HG03039 (cell line): ENCODE results near the gene FADS1.
A peak's percentile ranks its signal among the peaks of the same experiment; 100 is the strongest.

Experiments used
- ATAC-seq: cut with Tn5 transposase; IDR thresholded peaks from one replicate; pipeline ENCODE4 v1.9.1; 2021; ENCODE audit warnings: mild to moderate bottlenecking, moderate library complexity; ENCODE audit not compliant: unreplicated experiment

FADS1 gene

DNA sequence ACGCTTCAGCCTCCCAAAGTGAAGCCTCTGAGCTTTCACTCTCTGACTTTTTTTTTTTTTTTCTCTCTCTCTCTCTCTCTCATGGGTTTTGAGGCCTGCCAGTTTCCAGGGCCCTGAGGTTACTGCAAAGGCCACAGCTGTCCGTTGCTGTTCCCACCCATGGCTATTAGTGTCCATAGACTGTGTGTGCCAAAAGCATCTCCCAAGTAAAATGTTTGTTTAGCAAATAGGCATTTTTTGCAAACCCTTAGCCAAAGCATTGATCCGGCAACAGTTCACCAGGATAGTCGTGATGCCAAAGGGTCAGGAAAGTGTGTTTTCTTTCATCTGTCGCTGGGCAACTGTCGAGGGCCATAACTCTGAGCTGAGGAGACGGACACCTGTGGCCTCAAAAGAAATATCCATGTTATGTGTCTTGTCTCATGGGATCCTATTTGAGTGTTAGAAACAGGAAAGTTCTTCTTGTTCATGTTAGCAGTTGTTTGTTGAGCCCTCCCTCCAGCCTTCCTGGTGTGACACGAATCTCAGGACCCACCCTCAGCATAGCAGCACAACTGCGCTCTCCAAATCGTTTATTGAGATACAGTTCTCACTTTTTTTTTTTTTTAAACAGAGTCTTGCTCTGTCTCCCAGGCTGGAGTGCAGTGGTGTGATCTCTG is 29.7 kb upstream of the FADS1 start:
- no peak for ATAC-seq

DNA sequence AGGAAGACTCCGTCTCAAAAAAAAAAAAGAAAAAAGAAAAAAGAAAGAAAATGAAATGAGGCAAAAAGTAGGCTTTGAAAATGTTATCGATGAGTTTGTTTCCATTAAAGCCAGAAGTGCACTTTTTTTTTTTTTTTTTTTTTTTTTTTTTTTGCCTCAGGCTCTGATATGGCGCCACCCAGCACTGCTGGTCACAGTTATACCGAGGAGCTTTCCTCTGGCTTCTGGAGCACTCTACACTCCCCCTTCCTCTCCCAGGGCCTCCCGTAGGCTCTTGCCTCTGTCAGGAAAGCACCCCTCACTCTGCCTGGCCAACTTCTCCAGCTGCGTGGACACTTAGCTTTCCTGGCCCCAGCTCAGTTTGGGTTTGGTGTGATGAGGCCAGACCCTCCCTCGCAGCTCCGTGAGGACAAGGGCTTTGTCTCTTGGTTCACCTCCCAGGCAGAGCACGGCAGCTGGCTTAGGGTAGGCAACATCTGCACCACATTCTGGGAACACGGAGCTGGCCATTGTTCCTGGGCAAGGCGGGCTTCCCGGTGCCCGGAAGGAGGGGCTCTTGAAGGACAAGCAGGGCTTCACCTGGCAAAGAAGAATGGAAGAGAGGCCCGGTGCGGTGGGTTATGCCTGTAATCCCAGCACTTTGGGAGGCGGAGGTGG is 28.2 kb upstream of the FADS1 start:
- ATAC-seq, result no peak

DNA sequence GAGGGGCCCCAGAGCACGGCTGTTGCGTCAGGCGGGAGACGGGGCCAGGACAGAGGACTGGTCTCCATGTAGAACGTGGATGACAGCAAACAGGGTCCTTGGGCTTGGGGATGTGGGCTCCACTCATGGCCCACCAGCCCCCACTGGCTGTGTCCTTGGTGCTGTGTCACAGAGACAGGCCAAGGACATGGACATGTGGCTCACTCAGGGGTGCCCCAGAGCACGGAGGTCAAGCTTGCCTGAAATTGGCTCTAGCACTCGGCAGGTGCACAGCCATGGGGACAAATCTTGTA is 25.7 kb upstream of the FADS1 start:
- no peak for ATAC-seq

DNA sequence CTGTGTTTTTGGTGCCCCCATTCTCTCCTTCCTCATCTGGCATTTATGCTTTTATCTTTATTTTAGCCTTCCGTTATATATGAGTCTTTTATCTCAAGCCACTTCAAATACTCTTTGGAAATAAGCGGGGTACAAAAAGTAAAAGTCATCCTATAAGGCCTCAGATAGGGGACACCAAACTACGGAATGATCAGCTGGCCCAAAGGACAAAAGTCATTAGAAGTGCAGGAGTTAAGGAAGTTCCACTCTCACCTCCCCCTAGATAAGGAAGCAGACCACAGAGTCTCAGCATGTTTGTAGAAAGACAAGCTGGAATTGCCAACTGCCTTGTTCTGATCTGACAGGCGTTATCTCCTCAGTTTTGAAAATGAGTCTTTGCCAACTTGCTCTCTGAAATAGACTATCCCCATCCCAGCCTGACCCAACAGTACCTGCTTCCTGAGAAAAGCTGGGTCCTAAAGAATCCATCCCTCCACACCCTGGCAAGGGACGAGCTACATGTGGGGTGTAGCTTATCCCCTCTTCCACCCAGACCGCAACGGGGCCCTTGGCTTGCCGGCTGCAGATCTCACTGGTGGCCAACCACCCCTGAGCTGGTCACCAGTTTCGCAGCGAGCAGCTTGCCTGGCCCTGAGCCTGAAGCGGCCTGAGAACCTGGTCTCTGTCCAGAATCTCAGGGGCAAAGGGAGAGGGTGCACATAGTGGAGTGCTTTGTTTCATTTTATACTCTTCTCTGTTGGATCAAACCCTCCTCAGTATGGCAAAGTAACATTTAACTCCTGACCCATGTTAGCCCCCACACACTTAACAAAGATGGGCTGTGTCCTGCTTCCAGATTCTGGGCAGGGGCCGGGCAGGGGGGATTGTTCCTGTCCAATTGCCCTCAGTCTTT is 25.1 kb upstream of the FADS1 start:
- no peak for ATAC-seq

DNA sequence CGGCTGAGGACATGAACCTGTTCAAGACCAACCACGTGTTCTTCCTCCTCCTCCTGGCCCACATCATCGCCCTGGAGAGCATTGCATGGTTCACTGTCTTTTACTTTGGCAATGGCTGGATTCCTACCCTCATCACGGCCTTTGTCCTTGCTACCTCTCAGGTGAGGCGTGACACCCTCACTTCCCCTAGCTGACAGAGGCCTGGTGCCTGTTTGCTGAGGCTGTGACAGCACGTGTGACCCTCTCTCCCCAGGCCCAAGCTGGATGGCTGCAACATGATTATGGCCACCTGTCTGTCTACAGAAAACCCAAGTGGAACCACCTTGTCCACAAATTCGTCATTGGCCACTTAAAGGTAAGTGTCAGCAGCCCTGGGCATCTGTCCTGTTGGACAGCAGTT is 23.6 kb upstream of the FADS1 start:
- ATAC-seq, result no peak

DNA sequence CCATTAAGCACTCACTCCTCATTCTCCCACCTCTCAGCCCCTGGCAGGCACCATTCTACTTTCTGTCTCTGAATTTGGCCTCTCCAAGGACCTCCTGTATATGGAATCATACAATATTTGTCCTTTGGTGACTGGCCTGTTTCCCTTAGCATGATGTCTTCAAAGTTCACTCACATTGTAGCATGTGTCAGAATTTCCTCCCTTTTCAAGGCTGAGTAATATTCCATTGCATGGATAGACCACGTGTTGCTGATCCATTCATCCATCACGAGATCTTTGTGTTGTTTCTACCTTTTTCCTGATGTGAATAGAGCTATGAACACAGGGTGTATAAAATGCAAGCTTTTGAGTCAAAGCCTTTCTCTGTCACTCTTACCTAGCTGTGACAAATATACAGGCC is 22.9 kb upstream of the FADS1 start:
- ATAC-seq, result no peak

DNA sequence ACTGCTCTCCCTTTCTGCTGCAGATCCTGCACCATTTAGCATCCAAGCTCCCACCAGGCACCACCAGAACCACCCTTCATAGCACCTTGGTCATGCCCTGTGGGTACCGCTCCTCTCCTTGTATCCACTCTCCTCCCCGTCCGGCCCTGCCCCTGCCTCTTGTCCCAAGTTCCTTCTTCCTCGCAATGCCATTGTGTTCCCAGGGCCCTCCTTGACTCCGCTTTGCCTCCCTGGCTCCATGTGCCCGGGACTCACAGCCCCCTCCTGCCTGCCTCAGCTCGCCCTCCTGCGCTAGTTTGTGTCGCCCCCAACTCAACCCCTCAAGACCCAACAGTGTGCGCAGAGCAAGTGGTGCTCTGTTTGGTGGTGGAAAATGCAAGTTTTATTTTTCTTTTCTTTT is 22.1 kb upstream of the FADS1 start:
- ATAC-seq, result no peak

DNA sequence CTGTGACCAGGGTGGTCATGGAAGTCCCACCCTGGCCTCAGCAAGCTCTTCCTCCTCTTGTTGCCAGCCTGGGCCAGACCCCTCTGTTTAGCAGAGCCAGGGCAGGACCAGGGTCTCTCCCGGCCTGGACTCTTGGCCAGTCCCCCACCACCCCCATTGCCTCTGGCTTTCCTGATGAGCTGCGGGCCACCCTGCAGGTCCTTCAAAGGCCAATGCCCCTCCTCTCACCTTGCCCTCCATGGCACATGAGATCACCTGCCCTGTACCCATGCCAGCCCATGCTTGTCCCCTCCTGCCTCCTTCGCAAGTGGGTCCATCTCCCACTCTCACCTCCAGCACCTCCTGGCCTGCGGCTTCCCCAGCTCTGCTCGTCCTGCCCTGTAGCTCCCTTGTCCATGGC is 21.7 kb upstream of the FADS1 start:
- no peak for ATAC-seq

DNA sequence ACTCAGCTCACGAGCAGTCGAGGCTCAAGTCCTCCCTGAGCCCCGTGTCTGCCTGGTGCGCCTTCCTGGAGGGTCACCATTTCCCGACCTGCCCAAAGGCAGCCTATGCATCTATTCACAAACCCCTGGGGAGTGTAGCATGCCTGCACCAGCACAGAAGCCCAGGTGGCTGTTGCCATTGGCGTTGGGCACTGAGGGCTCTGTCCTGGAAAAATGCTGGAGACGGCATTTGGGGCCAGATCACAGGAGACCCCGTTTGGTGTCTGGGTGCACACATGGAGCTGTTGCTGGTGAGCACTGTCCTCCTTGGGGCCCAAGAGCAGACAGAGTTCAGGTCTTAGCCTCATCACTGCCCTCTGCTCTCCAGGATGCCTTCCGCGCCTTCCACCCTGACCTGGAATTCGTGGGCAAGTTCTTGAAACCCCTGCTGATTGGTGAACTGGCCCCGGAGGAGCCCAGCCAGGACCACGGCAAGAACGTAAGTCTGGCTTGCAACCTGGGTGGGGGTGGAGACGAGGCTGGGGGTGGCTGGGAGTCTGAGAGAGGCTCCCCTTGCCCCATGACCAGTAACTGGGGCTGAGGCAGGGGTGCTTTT is 20.7 kb upstream of the FADS1 start:
- no peak for ATAC-seq

DNA sequence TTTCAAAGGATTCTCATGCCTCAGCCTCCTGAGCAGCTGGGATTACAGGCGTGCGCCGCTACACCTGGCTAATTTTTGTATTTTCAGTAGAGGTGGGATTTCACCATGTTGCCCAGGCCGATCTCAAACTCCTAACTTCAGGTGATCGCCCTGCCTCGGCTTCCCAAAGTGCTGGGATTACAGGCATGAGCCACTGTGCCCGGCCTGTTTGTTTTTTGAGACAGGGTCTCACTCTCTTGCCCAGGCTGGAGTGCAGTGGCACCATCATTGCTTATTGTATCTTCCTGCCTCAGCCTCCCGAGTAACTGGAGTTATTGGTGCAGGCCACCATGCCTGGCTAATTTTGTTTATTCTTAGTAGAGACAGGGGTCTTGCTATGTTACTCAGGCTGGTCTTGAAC is 19.4 kb upstream of the FADS1 start:
- no peak for ATAC-seq

DNA sequence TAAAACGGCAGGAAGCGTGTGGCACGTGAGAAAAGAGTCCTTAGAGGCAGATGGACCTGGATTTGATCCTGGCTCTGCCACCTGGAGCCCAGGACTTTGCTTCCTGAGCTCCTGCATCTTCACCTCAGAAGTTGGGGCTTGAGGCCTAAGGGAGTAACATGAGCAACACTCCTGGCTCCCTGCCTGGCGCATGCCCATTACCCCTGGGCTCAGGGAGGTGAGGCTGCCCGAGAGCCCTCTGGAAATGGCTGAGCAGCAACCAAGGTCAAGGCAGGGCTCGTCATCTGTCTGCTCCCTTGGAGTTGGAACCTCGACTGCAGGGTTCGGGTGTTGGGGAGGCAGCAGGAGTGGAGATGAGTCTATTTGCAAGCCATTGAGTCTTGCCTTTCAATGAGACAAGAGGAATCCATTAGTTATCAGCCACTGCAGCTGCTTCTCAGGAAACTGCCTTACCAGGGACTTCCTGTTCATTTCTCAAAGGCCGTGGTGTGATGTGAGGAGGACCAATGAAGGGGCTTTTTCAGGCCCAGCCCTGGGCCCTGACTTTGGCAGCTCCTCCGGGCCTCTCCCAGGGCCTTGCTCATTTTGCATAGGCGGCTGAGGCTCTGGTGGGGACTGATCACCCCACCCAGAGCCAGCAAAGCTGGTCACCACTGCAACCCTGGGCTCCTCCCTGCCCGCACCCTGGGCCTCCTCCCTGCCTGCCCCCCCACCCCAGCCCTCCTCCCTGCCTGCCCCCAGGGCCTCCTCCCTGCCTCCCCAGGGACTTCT is 17.7 kb upstream of the FADS1 start:
- ATAC-seq, result peak; percentile 75

DNA sequence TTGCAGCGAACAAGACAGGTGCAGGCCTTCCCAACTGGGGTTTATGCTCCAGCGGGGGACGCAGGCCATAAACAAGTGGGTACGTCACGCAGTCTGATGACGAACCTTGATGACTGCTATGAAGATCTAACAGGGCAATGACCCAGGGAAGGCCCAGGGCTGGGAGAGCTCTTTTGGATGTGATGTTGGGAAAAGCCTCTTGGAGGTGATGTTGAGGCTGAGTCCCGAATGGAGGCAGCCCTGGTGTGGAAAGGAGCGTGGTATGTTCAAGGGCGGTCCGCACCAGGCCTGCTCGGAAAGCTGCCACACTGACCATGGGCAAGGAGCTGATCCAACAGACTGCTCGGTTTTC is 17.1 kb upstream of the FADS1 start:
- ATAC-seq, result no peak

DNA sequence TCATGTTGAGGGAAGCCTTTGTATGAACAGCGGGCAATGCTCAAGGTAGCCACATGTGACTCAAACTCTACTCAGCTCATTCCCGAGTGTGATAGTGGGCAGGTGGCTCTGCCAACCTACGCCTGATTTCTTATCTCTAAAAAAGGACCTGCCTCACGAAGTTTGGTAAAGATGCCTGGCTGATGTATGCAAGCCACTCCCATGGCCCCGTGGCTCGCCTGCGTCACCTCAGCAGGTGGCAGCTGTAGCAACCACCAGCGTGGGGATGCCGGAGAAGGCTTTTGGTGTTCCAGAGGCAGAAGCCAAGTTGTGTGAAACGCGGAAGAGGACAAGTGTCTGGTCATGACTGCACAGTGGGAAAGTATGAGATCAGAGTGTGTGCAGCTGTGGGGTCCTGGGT is 16.7 kb upstream of the FADS1 start:
- ATAC-seq, result no peak

DNA sequence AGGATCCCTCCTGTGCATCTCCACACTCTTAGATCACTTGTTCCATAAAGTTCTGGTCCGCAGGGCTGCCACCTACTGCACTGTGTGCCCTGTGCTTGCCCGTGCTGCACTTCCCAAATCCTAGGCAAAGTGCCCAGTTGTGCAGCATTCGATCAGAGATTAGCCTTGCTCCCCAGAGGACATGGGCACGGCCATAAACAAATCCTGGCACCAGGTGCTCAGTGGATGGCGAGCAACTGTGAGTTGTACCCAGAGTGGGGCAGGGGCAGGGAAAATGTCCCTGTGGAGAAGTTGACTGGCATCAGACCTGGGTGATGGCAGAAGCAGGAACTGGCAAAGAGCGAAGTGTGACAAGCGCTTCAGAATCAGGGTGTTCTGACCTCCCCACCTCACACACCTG is 16.0 kb upstream of the FADS1 start:
- ATAC-seq, result no peak

DNA sequence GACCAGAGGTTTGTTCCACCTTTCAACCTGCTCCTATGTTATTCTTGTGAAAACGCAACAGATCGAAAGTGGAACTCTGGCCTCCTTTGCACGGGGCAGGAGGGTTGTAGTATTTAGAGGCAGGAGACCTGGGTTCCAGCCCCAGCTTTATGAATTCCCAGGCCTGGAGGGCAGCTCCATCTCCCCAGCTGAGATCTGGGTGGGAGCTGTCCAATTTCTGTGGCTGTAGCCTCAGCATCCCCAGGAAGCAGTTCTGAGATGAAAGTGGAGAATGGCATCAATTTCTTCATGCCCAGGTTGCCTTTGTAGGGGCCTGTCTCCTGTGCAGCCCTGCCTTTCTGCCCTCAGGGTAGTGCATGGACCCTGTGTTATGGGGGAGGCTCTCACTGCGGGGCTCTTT is 15.4 kb upstream of the FADS1 start:
- no peak for ATAC-seq

DNA sequence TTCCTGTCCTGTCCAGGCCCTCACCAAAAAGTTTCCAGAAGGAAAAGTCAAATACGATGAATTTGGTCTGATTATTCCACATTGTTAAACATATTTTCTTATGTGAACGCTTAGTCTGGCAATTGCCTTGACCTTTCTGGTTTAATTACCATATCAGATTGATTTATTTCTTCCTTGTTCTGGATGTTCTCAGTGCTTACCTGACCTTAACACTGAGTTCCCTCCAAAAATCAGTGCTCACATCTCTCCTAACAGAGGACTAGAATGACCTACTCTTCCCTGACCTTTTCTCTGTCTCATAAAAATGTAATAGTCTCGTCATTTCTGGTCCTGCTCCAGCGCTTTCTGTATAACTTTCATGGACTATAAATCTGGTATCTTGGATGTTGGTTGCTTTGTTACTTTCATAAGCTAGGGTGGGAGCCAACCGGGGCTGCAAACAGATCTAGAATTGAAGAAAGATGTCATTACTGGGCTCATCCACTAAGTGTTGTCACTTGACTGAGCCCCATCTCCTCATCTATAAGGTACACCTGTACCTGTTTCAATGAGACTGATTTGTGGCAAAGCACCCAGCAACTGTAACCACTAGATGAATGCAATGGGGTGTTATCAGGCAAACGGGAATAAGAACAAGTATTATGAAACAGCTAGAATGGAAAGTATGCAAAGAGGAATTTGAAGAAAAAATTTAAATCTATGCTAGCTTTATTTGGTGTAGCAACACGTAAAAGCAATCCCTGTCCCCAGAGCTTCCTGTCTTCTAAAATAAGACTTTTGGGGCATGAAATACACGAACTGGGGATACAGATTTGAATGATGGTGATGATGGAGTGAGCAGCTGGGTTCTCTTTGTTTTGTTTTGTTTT is 13.7 kb upstream of the FADS1 start:
- ATAC-seq, result no peak

DNA sequence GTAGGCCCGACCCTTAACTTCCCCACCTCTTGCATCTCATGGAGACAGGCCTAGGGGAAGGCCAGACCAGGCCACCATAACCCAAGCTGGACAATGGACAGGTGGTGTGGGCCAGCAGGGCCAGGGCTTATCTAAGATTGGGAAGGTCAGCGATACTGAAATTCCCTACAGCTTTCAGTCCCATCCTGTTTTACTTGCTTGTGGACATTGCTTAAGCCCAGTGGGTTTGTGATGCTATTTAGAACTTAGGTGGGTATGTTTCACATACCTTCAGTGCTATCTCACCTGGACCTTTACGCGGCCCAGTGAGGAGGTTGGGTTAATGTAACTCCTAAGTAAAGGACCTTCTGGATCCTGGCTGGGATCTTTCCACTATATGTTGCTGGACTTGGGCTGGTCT is 13.0 kb upstream of the FADS1 start:
- ATAC-seq, result no peak

DNA sequence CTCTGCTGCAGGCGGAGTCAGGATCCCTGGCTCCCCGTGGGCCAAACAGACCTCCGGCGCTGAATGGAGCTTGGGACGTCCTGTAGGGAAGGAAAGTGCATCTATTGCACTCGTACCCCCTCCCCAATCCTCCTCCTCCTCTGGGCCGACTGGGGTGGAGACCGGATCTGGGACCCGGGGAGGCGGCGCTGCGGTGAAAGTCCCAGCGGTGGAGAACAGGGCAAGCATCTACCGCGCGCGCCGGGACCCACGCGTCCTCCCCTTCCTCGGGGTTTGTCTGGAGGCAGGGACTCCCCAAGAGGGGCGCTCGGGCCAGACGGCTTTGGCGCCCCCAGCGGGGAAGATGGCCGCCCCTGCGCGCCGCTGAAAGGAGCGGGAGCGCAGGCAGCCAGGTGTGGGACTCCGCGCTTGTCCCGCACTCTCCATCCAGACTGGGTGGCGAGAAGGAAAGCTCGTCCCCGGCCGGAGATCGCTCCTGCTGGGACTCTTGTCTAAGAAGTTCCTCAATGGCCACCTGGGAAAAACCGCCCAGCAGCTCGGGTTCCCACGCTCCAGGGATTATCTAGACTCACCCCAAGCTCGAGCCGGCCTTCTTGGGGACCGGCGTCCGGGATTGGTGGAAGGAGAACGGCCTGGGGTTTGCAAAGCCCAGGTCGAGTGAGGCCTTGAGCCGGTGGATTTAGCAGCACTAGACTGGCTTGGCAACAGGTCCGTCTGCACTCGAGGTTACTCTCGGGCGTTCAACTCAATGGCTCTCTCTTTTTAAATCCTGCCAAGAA is 12.0 kb upstream of the FADS1 start:
- no peak for ATAC-seq

DNA sequence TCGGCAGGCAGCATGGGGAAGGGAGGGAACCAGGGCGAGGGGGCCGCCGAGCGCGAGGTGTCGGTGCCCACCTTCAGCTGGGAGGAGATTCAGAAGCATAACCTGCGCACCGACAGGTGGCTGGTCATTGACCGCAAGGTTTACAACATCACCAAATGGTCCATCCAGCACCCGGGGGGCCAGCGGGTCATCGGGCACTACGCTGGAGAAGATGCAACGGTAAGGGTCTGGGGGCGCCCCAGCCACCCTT is 11.5 kb upstream of the FADS1 start:
- no peak for ATAC-seq
